Myocyte (in vitro differentiated cells): ENCODE measurements around the gene ZBTB1. TPM values are rescaled to one million over a fixed set of nuclear protein-coding genes. Genes with fewer than 3 reads are reported as not detected.
A peak's percentile ranks its signal among the peaks of the same experiment; 100 is the strongest.

Source experiments
- DNase-seq: peaks from one replicate; pipeline ENCODE4 v3.0.0-alpha.2; 2012; ENCODE audit warnings: low read depth
- polyA plus RNA-seq: library from polyadenylated mRNA; unstranded; fragments of >200 nt; gene quantifications from one replicate; pipeline ENCODE4 v1.2.1, GENCODE V29; 2012; ENCODE audit warnings: missing spikeins
- total RNA-seq: library from RNA; depleted of rRNA; stranded (reverse); fragments of >200 nt; gene quantifications from 2 replicates; pipeline ENCODE4 v1.2.3, GENCODE V29; 2014

ZBTB1 gene, protein sequence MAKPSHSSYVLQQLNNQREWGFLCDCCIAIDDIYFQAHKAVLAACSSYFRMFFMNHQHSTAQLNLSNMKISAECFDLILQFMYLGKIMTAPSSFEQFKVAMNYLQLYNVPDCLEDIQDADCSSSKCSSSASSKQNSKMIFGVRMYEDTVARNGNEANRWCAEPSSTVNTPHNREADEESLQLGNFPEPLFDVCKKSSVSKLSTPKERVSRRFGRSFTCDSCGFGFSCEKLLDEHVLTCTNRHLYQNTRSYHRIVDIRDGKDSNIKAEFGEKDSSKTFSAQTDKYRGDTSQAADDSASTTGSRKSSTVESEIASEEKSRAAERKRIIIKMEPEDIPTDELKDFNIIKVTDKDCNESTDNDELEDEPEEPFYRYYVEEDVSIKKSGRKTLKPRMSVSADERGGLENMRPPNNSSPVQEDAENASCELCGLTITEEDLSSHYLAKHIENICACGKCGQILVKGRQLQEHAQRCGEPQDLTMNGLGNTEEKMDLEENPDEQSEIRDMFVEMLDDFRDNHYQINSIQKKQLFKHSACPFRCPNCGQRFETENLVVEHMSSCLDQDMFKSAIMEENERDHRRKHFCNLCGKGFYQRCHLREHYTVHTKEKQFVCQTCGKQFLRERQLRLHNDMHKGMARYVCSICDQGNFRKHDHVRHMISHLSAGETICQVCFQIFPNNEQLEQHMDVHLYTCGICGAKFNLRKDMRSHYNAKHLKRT
- 44.0 and 44.1 TPM in 2 replicates for total RNA-seq
- polyA plus RNA-seq: 18.9 TPM

DNA sequence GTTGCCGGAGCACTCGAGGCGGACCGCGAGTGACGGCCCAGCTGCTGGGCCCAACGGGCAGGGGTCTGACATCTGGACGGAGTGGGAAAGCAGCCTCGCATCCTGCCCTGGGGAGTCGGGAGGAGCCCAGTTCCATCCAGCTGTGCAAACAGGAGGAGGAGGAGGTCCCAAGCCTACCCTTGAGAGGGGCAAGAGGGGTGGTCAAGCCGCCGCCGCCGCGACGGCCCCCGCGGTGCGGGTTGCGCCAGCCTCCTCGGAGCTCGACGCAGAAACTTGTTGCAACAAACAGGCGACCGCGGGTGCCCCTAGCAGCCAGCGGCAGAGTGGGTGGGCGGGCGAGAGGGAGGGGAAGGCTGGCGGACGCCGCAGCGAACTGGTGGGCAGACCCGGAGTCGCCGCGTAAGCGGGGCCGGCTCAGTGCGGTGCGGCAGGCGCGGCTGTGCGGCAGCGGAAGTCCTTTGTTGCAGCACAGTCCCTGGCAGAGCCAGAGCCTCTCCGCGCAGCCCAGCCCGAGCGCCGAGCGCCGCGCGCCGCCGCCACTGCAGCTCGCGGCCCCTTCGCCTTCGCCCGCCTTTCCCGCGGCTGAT is at the start of gene ZBTB1:
ZBTB1 (plus strand) TSS at position 461 of the 587 bp plus-strand sequence. CDS start 16,735 bp downstream, outside the sequence.
- peak; percentile 82 for DNase-seq

GRCh38 chr14:64459405-64460136 is 45.0 kb upstream of the ZBTB1 start:
- no peak for DNase-seq

DNA sequence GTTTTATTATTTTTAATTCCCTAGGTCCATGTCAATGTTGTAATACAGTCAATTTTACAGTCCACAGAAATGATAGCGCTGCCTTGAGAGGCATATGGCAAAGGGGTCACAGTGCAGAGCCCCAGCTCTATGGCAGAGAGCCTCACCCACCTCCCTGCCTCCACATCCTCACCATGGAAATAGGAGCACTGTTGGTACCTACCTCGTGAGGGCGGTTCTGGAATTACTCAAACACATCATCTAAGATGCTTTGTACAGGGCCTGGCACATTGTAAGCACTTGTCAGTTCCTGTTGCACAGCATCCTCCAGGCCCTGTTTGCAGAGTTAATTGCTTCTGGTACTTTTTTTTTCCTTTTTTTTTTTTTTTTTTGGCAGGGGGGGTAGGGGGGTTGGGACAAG is 43.3 kb upstream of the ZBTB1 start:
- DNase-seq: no peak

DNA sequence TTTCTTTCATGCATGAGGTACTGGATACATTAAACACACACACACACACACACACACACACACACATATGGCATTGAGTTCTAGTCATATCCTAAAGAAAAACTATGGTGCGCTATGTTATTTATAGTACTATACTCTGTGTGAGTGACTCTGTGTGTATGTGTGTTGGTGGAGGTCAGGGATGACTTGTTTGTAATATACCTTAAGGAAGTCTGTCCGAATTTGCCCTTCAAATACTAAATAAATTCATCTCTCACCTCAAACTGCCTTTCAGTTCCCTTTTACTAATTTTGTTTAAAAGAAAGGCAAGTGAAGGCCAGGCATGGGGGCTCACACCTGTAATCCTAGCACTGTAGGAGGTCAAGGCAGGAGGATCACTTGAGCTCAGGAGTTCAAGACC is 41.4 kb upstream of the ZBTB1 start:
- no peak for DNase-seq

- DNase-seq: no peak
Observed at GRCh38 chr14:64463873-64464272, 40.7 kb upstream of the ZBTB1 start.

DNA sequence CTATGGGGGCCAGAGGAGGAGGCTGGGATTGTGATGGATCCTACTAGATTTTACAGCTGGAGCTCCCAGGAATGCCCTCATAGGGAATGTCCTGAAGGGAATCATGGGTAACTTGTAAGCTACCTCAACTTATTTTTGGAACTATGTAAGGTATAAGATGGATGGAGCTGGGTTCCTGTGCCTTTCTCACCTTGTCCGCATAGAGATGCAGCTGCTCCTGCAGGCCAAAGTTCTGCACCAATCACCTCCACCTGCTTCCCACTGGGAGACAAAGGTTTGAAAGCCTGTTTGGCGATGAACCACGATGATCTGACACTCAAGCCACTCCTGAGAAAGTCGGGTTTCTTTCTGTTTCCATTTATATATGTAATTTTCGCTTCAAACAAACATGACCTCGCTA is 39.9 kb upstream of the ZBTB1 start:
- DNase-seq: no peak

DNA sequence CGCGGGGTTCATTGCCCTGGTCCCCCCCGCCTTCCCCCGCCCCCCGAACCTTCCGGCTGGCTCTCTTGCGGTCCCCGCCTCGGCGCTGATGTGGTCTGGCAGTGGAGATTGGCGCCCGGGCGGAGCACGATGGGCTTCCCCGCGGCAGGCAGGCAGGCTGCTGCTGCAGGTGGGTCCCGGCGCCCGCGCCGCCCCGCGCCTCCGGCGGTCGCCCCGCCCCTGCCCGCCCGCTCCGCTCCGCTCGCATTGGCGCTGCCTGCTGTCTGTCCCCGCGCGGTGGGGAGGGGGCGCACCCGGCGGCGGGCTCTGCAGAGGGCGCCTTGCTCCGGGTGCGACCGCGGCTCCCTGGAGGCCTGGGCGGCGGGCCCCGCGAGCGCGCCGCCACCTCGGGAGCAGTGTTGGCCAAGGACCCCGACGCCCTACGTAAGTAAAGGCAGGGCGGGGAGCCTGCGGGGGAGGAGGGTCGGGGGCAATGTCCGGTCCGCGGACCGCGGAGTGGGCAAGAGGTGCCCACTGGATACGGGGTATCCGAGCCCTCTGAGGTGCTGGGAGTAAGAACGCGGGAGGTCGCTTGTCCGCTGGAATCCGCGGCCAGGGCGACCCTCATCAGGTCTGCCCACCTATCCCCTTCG is 39.3 kb upstream of the ZBTB1 start, which contains the start of gene AKAP5:
AKAP5 (plus strand) TSS at position 309 of the 632 bp plus-strand sequence. CDS start 2,896 bp downstream, outside the sequence.
- DNase-seq: peak; percentile 39

- DNase-seq: peak; percentile 31
Observed at GRCh38 chr14:64465831-64466554, 38.6 kb upstream of the ZBTB1 start.

- no peak for DNase-seq
Observed at GRCh38 chr14:64467101-64467500, 37.5 kb upstream of the ZBTB1 start.

GRCh38 chr14:64467566-64467965 is 37.0 kb upstream of the ZBTB1 start:
- no peak for DNase-seq

DNA sequence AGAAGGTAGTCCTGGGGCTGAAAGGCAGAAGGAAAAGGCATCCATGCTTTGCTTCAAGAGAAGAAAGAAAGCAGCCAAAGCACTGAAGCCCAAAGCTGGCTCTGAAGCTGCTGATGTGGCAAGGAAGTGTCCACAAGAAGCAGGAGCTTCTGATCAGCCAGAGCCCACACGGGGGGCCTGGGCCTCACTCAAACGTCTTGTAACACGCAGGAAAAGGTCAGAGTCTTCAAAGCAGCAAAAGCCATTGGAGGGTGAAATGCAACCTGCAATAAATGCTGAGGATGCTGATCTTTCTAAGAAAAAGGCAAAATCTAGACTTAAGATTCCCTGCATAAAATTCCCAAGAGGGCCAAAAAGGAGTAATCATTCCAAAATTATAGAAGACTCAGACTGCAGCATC is 36.1 kb upstream of the ZBTB1 start:
- no peak for DNase-seq

- DNase-seq: no peak
Observed at GRCh38 chr14:64474041-64474440, 30.5 kb upstream of the ZBTB1 start.

GRCh38 chr14:64474698-64475097 is 29.9 kb upstream of the ZBTB1 start:
- DNase-seq: no peak

GRCh38 chr14:64475585-64476273 is 28.8 kb upstream of the ZBTB1 start:
- no peak for DNase-seq

DNA sequence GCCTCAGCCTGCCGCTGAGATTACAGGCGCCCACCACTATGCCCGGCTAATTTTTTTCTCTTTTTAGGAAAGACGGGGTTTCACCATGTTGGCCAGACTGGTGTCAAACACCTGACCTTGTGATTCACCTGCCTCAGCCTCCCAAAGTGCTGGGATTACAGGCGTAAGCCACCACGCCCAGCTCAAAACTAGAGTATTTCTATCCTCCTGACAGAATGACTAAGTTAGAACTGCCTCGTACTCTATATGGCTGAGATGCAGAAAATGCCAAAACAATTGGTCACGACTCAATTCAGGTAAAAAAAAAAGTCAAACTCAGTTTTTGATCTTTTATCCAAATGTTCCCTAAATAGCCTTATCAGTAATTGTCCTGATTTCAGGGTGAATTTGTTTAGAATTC is 28.1 kb upstream of the ZBTB1 start:
- no peak for DNase-seq

DNA sequence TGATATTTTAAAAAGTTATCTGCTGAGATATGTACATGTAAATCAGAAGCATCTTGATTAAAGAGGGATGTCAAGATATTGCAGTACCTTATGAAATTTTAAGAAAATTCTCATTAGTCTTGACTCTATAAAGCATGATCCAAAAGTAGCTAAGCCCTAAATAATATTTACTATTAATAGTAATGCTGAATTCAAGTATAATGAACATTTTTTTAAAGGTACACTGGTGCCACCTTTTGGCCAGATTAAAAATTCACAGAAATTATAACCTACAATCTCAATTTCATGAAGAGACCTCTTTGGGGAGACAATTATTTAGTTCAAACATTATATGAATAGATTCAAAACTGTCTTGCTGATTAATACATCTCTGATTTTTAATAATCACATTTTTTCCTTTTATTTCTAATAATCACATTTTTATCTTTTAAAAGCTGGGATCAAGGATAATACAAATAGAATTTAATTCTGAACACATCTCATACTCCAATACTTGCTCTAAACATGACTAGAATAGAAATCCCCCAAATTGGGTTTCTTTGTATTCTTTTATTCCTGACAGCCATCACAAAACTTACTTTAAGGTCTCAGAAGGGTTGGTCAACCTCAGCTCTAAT is 25.8 kb upstream of the ZBTB1 start:
- DNase-seq: peak; percentile 46

GRCh38 chr14:64488590-64489099 is 15.9 kb upstream of the ZBTB1 start:
- DNase-seq: no peak

GRCh38 chr14:64491637-64492036 is 12.9 kb upstream of the ZBTB1 start:
- DNase-seq: no peak

- no peak for DNase-seq
Observed at GRCh38 chr14:64493455-64493854, 11.1 kb upstream of the ZBTB1 start.
